OCI-LY1 (cell line): Measurements from ENCODE around the gene GNAO1.

Experiments
- H2AFZ ChIP-seq: fragments of 200-600 bp; sonication (generic), shearing (Covaris generic); 2 replicates; pipeline ENCODE4 v1.6.0; 2014; ENCODE audit warnings: antibody characterized with exemption, mild to moderate bottlenecking, low read length
- H3F3A ChIP-seq: fragments of 200-600 bp; sonication (generic), shearing (Covaris generic); 2 replicates; pipeline ENCODE4 v1.6.0; 2014; ENCODE audit warnings: mild to moderate bottlenecking, antibody characterized with exemption, low read length, moderate library complexity; ENCODE audit not compliant: insufficient read depth
- H3K27ac ChIP-seq: fragments of 200-600 bp; sonication (generic); 2 replicates; pipeline ENCODE4 v1.5.1; 2014; ENCODE audit warnings: low read length, mixed run types, mild to moderate bottlenecking, low read depth; ENCODE audit not compliant: poor library complexity, severe bottlenecking
- H3K27me3 ChIP-seq: fragments of 200-600 bp; sonication (generic); 2 replicates; pipeline ENCODE4 v1.6.0; 2014; ENCODE audit warnings: antibody characterized with exemption, mild to moderate bottlenecking, low read length, moderate library complexity; ENCODE audit not compliant: insufficient read depth
- H3K36me3 ChIP-seq: fragments of 200-600 bp; sonication (generic); 2 replicates; pipeline ENCODE4 v1.6.1; 2014; ENCODE audit warnings: mild to moderate bottlenecking, antibody characterized with exemption, low read length, moderate library complexity, mixed read lengths; ENCODE audit not compliant: insufficient read depth
- H3K4me1 ChIP-seq: fragments of 200-600 bp; sonication (generic); 2 replicates; pipeline ENCODE4 v1.5.1; 2014; ENCODE audit warnings: mild to moderate bottlenecking, low read length, moderate library complexity; ENCODE audit not compliant: insufficient read depth, severe bottlenecking
- H3K4me2 ChIP-seq: fragments of 200-600 bp; sonication (generic), shearing (Covaris generic); 2 replicates; pipeline ENCODE4 v1.6.1; 2014; ENCODE audit warnings: low read length
- H3K4me3 ChIP-seq: fragments of 200-600 bp; sonication (generic); 2 replicates; pipeline ENCODE4 v1.5.1; 2014; ENCODE audit warnings: low read length, low read depth, mild to moderate bottlenecking, mixed read lengths; ENCODE audit not compliant: poor library complexity, severe bottlenecking
- H3K79me2 ChIP-seq: fragments of 200-600 bp; shearing (Covaris generic); 2 replicates; pipeline ENCODE4 v1.6.1; 2016; ENCODE audit warnings: mixed run types, low read length, mixed read lengths; ENCODE audit not compliant: insufficient read depth
- H3K9ac ChIP-seq: fragments of 200-600 bp; sonication (generic), shearing (Covaris generic); 2 replicates; pipeline ENCODE4 v1.6.1; 2014; ENCODE audit warnings: mild to moderate bottlenecking, low read length, mixed read lengths
- H3K9me2 ChIP-seq: fragments of 200-600 bp; sonication (generic), shearing (Covaris generic); 2 replicates; pipeline ENCODE4 v1.6.1; 2014; ENCODE audit warnings: low read depth, mild to moderate bottlenecking, low read length, mixed read lengths
- H3K9me3 ChIP-seq: fragments of 200-600 bp; shearing (Covaris generic); 2 replicates; pipeline ENCODE4 v1.6.1; 2014; ENCODE audit warnings: low read length, mixed read lengths
- H4K20me1 ChIP-seq: fragments of 200-600 bp; sonication (generic), shearing (Covaris generic); 2 replicates; pipeline ENCODE4 v1.6.0; 2016; ENCODE audit warnings: mild to moderate bottlenecking, low read length; ENCODE audit not compliant: insufficient read depth
- CTCF ChIP-seq: fragments of 200-600 bp; sonication (generic), shearing (Covaris generic); IDR thresholded peaks from 2 replicates; pipeline ENCODE4 v1.5.1; 2017; ENCODE audit warnings: mild to moderate bottlenecking, antibody characterized with exemption, low read length, moderate library complexity, mixed read lengths
- EZH2 ChIP-seq: fragments of 200-600 bp; sonication (generic), shearing (Covaris generic); IDR thresholded peaks from 2 replicates; pipeline ENCODE4 v1.8.0; 2017; ENCODE audit warnings: borderline replicate concordance, mixed run types, mild to moderate bottlenecking, antibody characterized with exemption, low read length, moderate library complexity, mixed read lengths

GNAO1 gene

GRCh38 chr16:56344518-56345405 is 153.5 kb downstream of the GNAO1 start:
- H3K27ac ChIP-seq = no peak overlapping the region

GRCh38 chr16:56345406-56346050 is 154.2 kb downstream of the GNAO1 start:
- Histone ChIP-seq H3K27me3 (no peaks in the 10 kb centered on the region), H4K20me1 (no peaks in the 10 kb centered on the region), H3K4me2 (no peak overlapping the region), H3K9ac (no peak overlapping the region), H3K9me2 (no peaks in the 10 kb centered on the region), H3F3A (no peaks in the 10 kb centered on the region), H3K9me3 (no peaks in the 10 kb centered on the region), H3K27ac (no peak overlapping the region), H3K36me3 (no peaks in the 10 kb centered on the region), H3K4me3 (no peak overlapping the region), H3K79me2 (no peaks in the 10 kb centered on the region), H2AFZ (no peak overlapping the region), H3K4me1 (no peaks in the 10 kb centered on the region)
- no peak for TF ChIP-seq EZH2
- no peak for TF ChIP-seq CTCF

More at GRCh38 chr16:56344518-56345405, 153.5 kb downstream of the GNAO1 start:
- no peaks in the 10 kb centered on the region for H3K9me2 ChIP-seq
- no peaks in the 10 kb centered on the region for H3K4me1 ChIP-seq
- H3K36me3 ChIP-seq = no peaks in the 10 kb centered on the region
- H3K4me3 ChIP-seq = no peak overlapping the region
- no peak overlapping the region for H3K9ac ChIP-seq
- H3K9me3 ChIP-seq = no peaks in the 10 kb centered on the region
- H3K79me2 ChIP-seq = no peaks in the 10 kb centered on the region
- H3F3A ChIP-seq = no peaks in the 10 kb centered on the region
- no peak overlapping the region for H3K4me2 ChIP-seq
- TF ChIP-seq CTCF (no peak), EZH2 (no peak)
- H4K20me1 ChIP-seq = no peaks in the 10 kb centered on the region
- no peaks in the 10 kb centered on the region for H3K27me3 ChIP-seq
- no peak overlapping the region for H2AFZ ChIP-seq

- H3K9me2 ChIP-seq = no peaks in the 10 kb centered on the region
- H3K9ac ChIP-seq = no peak overlapping the region
- H3F3A ChIP-seq = no peaks in the 10 kb centered on the region
- H3K27ac ChIP-seq = no peak overlapping the region
- no peaks in the 10 kb centered on the region for H3K4me1 ChIP-seq
- no peak overlapping the region for H2AFZ ChIP-seq
- no peak for TF ChIP-seq EZH2
- H3K79me2 ChIP-seq = no peaks in the 10 kb centered on the region
- no peaks in the 10 kb centered on the region for H3K36me3 ChIP-seq
- no peak overlapping the region for H3K4me3 ChIP-seq
- H3K9me3 ChIP-seq = no peaks in the 10 kb centered on the region
- H3K27me3 ChIP-seq = no peaks in the 10 kb centered on the region
- no peaks in the 10 kb centered on the region for H4K20me1 ChIP-seq
- no peak overlapping the region for H3K4me2 ChIP-seq
Observed at GRCh38 chr16:56346131-56346890, 155.0 kb downstream of the GNAO1 start.
